ENCODE data around the gene PEAK1.
"Not testable (repeated sequence)": the region's sequence is repeated elsewhere in the genome, so short reads cannot be mapped to it uniquely, and the experiment has no call there.

The PEAK1 gene

GRCh38 chr15:77425104-77425503 is 5.2 kb upstream of the PEAK1 start:
- no peak for DNase-seq (ENCODE audit: low read depth)

- DNase-seq (ENCODE audit: low read depth) = no peak
Observed at GRCh38 chr15:77421370-77421700, 1.4 kb upstream of the PEAK1 start.

GRCh38 chr15:77420610-77421369 is 886 bp upstream of the PEAK1 start, which contains the start of gene HMG20A:
Gene HMG20A, plus strand, starts transcription at chr15:77420888. Its CDS starts 37,520 bp downstream, at chr15:77458408.
- peak; percentile 70 for DNase-seq (ENCODE audit: low read depth)

GRCh38 chr15:77418966-77419835 is 703 bp downstream of the PEAK1 start:
- DNase-seq (ENCODE audit: low read depth) = no peak

- no peak for DNase-seq (ENCODE audit: low read depth)
Observed at GRCh38 chr15:77418391-77418965, 1.4 kb downstream of the PEAK1 start.

GRCh38 chr15:77417602-77418001 is 2.3 kb downstream of the PEAK1 start:
- no peak for DNase-seq (ENCODE audit: low read depth)

GRCh38 chr15:77416954-77417353 is 3.0 kb downstream of the PEAK1 start:
- no peak for DNase-seq (ENCODE audit: low read depth)

- DNase-seq (ENCODE audit: low read depth) = peak; percentile 76
Observed at GRCh38 chr15:77416148-77416455, 3.8 kb downstream of the PEAK1 start.

- DNase-seq (ENCODE audit: low read depth) = no peak
Observed at GRCh38 chr15:77415450-77416147, 4.3 kb downstream of the PEAK1 start.

GRCh38 chr15:77414789-77415442 is 5.0 kb downstream of the PEAK1 start:
- DNase-seq (ENCODE audit: low read depth) = no peak

GRCh38 chr15:77413699-77414349 is 6.1 kb downstream of the PEAK1 start:
- no peak for DNase-seq (ENCODE audit: low read depth)

GRCh38 chr15:77412972-77413698 is 6.8 kb downstream of the PEAK1 start:
- no peak for DNase-seq (ENCODE audit: low read depth)

GRCh38 chr15:77411619-77411976 is 8.3 kb downstream of the PEAK1 start:
- no peak for DNase-seq (ENCODE audit: low read depth)

GRCh38 chr15:77410701-77411618 is 8.9 kb downstream of the PEAK1 start:
- DNase-seq (ENCODE audit: low read depth) = no peak

GRCh38 chr15:77410157-77410500 is 9.8 kb downstream of the PEAK1 start:
- not testable (repeated sequence) for DNase-seq (ENCODE audit: low read depth)

- DNase-seq (ENCODE audit: low read depth) = no peak
Observed at GRCh38 chr15:77409259-77410156, 10.4 kb downstream of the PEAK1 start.

- no peak for DNase-seq (ENCODE audit: low read depth)
Observed at GRCh38 chr15:77406846-77407245, 13.1 kb downstream of the PEAK1 start.

- DNase-seq (ENCODE audit: low read depth) = not testable (repeated sequence)
Observed at GRCh38 chr15:77406173-77406759, 13.6 kb downstream of the PEAK1 start.
